C4-2B (cell line): ENCODE results near the gene EPHX1.

ENCODE experiments used
- H3K27ac ChIP-seq: fragments of 450-650 bp; 2 replicates; pipeline ENCODE4 v1.5.1; 2017
- ZFX ChIP-seq: fragments of 450-650 bp; IDR thresholded peaks from 2 replicates; pipeline ENCODE4 v1.6.1; 2017
- TF ChIP-seq, protein P1 (sequence below): fragments of 450-650 bp; conservative IDR thresholded peaks from 2 replicates; pipeline ENCODE4 v1.5.1; 2017; ENCODE audit warnings: mild to moderate bottlenecking

The EPHX1 gene

DNA sequence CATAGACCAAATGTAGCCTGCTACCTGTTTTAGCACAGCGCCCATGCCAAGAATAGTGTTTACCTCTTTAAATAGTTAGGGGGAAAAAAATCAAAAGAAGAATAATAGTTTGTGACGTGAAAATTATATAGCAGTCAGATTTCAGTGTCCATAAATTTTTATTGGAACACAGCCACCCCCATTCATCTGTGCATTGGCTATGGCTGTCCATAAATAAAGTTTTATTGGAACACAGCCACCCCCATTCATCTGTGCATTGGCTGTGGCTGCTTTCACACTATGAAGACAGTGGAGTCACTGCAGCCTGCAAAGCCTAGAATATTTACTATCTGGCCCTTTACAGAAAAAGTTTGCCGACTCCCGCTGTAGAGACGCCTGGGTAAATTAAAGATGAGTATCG, 20.9 kb downstream of the EPHX1 start:
- H3K27ac ChIP-seq, result peak overlapping the region; percentile 22; the same call in 1 of the 2 replicates
- TF ChIP-seq, protein P1, sequence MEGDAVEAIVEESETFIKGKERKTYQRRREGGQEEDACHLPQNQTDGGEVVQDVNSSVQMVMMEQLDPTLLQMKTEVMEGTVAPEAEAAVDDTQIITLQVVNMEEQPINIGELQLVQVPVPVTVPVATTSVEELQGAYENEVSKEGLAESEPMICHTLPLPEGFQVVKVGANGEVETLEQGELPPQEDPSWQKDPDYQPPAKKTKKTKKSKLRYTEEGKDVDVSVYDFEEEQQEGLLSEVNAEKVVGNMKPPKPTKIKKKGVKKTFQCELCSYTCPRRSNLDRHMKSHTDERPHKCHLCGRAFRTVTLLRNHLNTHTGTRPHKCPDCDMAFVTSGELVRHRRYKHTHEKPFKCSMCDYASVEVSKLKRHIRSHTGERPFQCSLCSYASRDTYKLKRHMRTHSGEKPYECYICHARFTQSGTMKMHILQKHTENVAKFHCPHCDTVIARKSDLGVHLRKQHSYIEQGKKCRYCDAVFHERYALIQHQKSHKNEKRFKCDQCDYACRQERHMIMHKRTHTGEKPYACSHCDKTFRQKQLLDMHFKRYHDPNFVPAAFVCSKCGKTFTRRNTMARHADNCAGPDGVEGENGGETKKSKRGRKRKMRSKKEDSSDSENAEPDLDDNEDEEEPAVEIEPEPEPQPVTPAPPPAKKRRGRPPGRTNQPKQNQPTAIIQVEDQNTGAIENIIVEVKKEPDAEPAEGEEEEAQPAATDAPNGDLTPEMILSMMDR, result no peak
- no peak for TF ChIP-seq ZFX

DNA sequence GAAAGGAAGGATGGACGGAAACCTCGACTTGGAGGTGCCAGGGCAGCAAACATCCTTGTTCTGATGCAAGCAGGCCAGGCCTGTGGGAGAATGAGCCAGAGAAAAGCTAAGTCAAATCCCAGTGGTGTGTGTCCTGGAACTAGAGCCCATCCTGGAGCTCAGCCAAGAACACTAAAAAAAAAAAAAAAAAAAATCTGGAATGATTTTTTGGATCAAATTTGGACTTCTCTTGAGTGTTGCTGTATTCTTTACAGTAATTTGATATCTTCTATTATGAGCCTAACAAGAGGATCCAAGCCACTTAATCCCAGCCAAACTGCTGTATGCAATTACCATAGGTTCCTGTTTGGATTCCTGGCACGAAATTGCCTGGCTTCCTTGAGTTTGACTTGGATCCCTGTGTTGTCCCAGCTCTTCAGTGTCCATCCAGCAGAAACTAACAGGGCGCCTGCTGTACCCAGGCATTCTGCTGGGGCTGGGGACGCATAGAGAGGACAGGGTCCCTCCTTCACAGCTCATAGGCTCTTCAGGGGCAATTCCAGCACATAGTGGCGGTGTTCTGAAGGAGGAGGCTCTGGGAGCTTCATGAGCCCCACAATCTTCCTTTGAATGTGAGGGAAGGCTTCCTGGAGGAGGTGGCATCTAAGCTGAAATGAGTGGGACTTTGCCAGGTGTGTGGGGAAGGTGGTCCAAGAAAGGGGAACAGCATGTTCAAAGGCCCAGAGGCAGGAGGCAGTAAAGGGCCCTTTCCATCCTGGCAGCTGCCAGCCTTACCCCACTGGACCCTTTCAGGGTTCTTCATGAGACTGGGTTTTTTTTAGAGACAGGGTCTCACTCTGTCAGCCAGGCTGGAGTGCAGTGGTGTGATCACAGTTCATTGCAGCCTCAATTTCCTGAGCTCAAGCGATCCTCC, 24.7 kb downstream of the EPHX1 start:
- peak overlapping the region; percentile 97 for H3K27ac ChIP-seq
- TF ChIP-seq ZFX, result no peak
- TF ChIP-seq, protein P1, result no peak

DNA sequence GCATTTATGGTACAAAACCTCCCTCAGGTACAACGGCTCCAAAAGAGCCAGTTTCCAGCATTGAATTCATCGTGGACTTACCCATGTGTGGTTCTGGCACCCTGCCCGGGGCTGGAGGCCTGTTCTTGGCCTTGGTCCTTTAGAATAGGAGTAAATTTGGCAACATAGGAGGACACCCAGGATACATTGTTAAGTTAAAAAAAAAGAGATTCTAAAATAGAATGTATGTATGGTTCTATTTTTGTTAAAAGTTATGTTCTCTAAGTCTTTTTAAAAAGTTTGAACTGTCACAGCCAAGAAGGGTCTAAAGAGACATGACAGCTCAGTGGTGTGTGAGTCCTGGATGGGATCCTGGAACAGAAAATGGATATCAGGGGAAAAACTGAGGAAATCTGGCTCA, 25.9 kb downstream of the EPHX1 start:
- H3K27ac ChIP-seq, result peak overlapping the region; percentile 97
- TF ChIP-seq, protein P1, result no peak
- TF ChIP-seq ZFX, result no peak

DNA sequence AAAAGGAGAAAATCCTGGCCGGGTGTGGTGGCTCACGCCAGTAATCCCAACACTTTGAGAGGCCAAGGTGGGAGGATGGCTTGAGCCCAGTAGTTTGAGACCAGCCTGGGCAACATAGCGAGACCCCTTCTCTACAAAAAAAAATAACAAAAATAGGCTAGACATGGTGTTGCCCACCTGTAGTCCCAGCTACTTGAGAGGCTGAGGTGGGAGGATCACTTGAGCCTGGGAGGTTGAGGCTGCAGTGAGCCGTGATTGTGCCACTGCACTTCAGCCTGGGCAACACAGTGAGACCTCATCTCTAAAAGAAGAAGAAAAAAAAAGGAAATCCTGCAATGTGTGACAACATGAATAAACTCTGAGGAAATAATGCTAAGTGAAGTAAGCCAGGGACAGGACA, 26.4 kb downstream of the EPHX1 start:
- H3K27ac ChIP-seq, result peak overlapping the region; percentile 97

DNA sequence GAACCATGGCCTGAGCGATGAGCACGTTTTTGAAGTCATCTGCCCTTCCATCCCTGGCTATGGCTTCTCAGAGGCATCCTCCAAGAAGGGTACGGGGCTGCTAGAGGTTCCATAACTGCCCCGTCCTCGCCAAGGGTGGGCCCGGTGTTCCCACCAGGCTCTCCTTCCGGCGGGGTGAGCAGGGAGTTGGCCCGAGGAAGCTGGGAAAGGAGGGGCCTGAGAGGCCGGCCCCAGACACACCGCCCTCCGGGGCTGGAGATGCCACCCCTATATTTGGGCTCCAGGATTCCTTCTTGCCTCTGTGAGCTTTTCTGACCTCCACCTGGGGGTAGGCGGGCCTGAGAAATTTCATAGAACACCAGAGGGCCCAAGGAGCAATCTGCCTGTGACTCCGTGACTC, 28.9 kb downstream of the EPHX1 start:
- no peak overlapping the region for H3K27ac ChIP-seq
- TF ChIP-seq ZFX, result no peak
- TF ChIP-seq, protein P1, result no peak

DNA sequence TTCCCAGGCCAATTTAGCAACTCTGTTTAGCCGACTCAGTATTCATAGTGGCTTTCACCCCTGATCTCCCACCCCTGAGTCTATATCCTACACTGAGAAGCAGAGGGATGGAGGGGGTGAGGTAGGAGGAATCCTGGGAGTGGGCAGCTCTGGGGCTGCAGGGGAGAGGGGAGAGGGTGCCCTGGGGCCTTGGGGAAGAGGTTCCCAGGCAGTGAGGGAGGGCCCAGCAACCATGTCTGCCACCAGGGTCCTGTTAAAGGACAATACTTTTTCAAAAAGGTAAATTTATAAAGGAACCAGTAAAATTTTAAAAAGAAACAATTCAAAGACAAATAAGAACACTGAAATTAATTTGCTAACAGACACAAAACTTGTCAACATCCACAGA, 30.3 kb downstream of the EPHX1 start:
- no peak for TF ChIP-seq ZFX
- TF ChIP-seq, protein P1, result no peak
- no peak overlapping the region for H3K27ac ChIP-seq

DNA sequence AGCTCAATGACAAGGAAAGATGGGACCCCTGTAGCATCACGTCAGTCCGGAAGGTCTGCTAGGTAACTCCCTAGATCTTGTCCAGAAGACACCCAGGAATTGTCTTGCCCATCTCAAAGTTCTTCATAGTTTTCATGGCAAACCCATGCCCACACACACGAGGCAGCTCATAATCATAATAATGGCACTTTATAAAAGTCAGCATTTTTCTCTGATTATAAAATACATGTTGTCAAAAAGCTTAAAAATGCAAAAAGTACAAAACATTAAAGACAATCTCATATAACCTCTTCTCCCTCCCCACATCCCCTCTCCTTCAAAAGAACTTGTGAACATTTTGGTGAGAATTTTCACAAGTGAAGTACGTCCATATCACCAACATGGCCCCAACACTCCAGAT, 30.8 kb downstream of the EPHX1 start:
- TF ChIP-seq, protein P1, result no peak
- no peak for TF ChIP-seq ZFX
- no peak overlapping the region for H3K27ac ChIP-seq

DNA sequence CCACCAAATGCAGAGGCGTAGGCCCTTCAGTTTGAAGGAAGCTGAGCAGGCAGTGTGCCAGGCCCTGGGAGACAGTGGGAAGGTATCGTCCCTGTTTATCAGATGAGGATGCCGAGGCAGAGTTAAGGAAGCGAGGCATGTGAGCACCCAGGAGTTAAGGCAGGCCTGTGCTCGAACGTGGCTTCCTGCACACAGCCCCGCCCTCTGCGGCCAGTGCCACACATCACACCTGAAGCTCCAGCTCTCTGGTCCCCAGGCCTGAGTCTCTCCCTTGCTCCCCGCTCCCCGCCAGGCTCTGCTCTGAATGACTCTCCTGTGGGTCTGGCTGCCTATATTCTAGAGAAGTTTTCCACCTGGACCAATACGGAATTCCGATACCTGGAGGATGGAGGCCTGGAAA, 32.1 kb downstream of the EPHX1 start:
- TF ChIP-seq, protein P1, result no peak
- no peak for TF ChIP-seq ZFX
- no peak overlapping the region for H3K27ac ChIP-seq
